Caco-2 (cell line): ENCODE measurements around the gene RHBDF1. TPM values are rescaled to one million over a fixed set of nuclear protein-coding genes. Genes with fewer than 3 reads are reported as not detected.

Experiments
- BruUV-seq: library from RNA; stranded (reverse); fragments of 400-500 nt; replicated peaks from 2 replicates; lab custom pipeline; 2021; lab: Mats Ljungman, UMichigan
- CTCF ChIA-PET: fragments of 300-600 bp; sonication (Branson Sonifier 250); formaldehyde crosslinking; loops from one replicate; lab custom pipeline; 2022; ENCODE audit warnings: antibody characterized with exemption; lab: Charles Lee
- POLR2A ChIA-PET: fragments of 300-600 bp; sonication (Branson Sonifier 250); formaldehyde crosslinking; loops from one replicate; lab custom pipeline; 2022; ENCODE audit warnings: antibody characterized with exemption; lab: Charles Lee
- DNase-seq, 2 experiments: peaks; one replicate each; pipeline versions ENCODE4 v3.0.0 to v3.0.0-alpha.2; 2020 to 2022
- H3K27me3 ChIP-seq: replicated peaks from 2 replicates; pipeline ENCODE4 v1.6.0; 2011; ENCODE audit warnings: low read length; ENCODE audit not compliant: control insufficient read depth, insufficient read depth
- H3K36me3 ChIP-seq: 2 replicates; pipeline ENCODE4 v1.5.1; 2011; ENCODE audit warnings: low read length; ENCODE audit not compliant: control insufficient read depth, insufficient read depth
- H3K4me1 ChIP-seq: fragments of 250-450 bp; sonication (Bioruptor Pico); 2 replicates; pipeline ENCODE4 v1.5.1; 2020; ENCODE audit warnings: mild to moderate bottlenecking
- H3K4me3 ChIP-seq: 2 replicates; pipeline ENCODE4 v1.5.1; 2011; ENCODE audit warnings: low read depth, mild to moderate bottlenecking, control low read depth, low read length
- H3K9me3 ChIP-seq: fragments of 250-450 bp; sonication (Bioruptor Pico); 2 replicates; pipeline ENCODE4 v1.5.1; 2020; ENCODE audit warnings: mild to moderate bottlenecking, moderate library complexity
- H3K27ac Mint-ChIP-seq: one replicate; pipeline ENCODE4 v1.8.0; 2022; ENCODE audit warnings: mixed read lengths; ENCODE audit not compliant: unreplicated experiment
- H3K27me3 Mint-ChIP-seq: one replicate; pipeline ENCODE4 v1.8.0; 2022; ENCODE audit warnings: mixed read lengths; ENCODE audit not compliant: insufficient read depth, unreplicated experiment
- H3K36me3 Mint-ChIP-seq: one replicate; pipeline ENCODE4 v1.8.0; 2022; ENCODE audit warnings: mild to moderate bottlenecking, mixed read lengths; ENCODE audit not compliant: insufficient read depth, unreplicated experiment
- H3K4me1 Mint-ChIP-seq: one replicate; pipeline ENCODE4 v1.8.0; 2022; ENCODE audit warnings: low read depth, mixed read lengths; ENCODE audit not compliant: unreplicated experiment
- H3K4me3 Mint-ChIP-seq: one replicate; pipeline ENCODE4 v1.8.0; 2022; ENCODE audit warnings: mild to moderate bottlenecking, moderate library complexity, mixed read lengths; ENCODE audit not compliant: unreplicated experiment
- H3K9me3 Mint-ChIP-seq: one replicate; pipeline ENCODE4 v1.8.0; 2022; ENCODE audit warnings: mixed read lengths; ENCODE audit not compliant: unreplicated experiment
- intact Hi-C: fragments of 100-400 bp; cut with micrococcal nuclease; formaldehyde crosslinking; loops from one replicate; pipeline ENCODE4 v1.10.0; 2022; ENCODE audit not compliant: unreplicated experiment
- total RNA-seq: library from RNA; stranded (reverse); gene quantifications from 2 replicates; pipeline ENCODE4 v1.2.3, GENCODE V29; 2022
- TF ChIP-seq, protein P1 (sequence below), 2 experiments: fragments of 200-600 bp in 1 of 2; IDR thresholded peaks; 1 replicate in 1 of 2; 2 replicates in 1 of 2; pipeline versions ENCODE4 v1.5.1 to v1.8.0; 2011 to 2022; ENCODE audit warnings: antibody characterized with exemption in 1 of 2, control low read depth in 1 of 2, inconsistent platforms in 1 of 2, low read depth in 1 of 2, low read length in 1 of 2, mild to moderate bottlenecking in 1 of 2, moderate library complexity in 1 of 2; ENCODE audit not compliant: insufficient read depth in 1 of 2, severe bottlenecking in 1 of 2, unreplicated experiment in 1 of 2

The RHBDF1 gene
- total RNA-seq, 1 experiment from 2014 or later: 62.3 TPM

DNA sequence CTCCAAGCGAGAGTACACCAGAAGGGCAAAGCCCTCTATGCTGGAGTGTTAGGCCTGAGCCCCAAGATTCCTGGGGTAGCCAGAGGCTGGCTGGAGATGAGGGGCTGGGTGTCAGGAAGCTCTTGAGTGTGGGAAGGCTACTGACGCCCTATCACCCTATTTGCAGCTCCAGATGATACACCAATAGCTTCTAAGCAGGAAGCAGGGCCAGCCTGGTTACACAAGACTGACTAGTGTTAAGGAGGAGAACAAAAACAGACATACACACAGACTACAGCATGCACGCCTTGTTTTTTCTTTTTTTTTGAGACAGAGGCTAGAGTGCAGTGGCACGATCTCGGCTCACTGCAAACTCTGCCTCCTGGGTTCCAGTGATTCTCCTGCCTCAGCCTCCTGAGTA lies 34.9 kb downstream of the RHBDF1 start:
- Mint-ChIP-seq H3K9me3 (peaks cover 9% of the 10 kb centered on the region), H3K27ac (no peak overlapping the region), H3K4me1 (no peaks in the 10 kb centered on the region), H3K4me3 (no peak overlapping the region), H3K27me3 (no peaks in the 10 kb centered on the region), H3K36me3 (peaks cover 38% of the 10 kb centered on the region)
- DNase-seq: no peak
- Histone ChIP-seq H3K4me1 (no peaks in the 10 kb centered on the region), H3K4me3 (no peak overlapping the region), H3K27me3 (no peaks in the 10 kb centered on the region), H3K36me3 (no peaks in the 10 kb centered on the region), H3K9me3 (no peaks in the 10 kb centered on the region)
- BruUV-seq: no TSS peak
- CTCF ChIA-PET: no interaction called here
- intact Hi-C loops: no loop called here
- POLR2A ChIA-PET: no interaction called here
- TF ChIP-seq, protein P1, sequence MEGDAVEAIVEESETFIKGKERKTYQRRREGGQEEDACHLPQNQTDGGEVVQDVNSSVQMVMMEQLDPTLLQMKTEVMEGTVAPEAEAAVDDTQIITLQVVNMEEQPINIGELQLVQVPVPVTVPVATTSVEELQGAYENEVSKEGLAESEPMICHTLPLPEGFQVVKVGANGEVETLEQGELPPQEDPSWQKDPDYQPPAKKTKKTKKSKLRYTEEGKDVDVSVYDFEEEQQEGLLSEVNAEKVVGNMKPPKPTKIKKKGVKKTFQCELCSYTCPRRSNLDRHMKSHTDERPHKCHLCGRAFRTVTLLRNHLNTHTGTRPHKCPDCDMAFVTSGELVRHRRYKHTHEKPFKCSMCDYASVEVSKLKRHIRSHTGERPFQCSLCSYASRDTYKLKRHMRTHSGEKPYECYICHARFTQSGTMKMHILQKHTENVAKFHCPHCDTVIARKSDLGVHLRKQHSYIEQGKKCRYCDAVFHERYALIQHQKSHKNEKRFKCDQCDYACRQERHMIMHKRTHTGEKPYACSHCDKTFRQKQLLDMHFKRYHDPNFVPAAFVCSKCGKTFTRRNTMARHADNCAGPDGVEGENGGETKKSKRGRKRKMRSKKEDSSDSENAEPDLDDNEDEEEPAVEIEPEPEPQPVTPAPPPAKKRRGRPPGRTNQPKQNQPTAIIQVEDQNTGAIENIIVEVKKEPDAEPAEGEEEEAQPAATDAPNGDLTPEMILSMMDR (IDR thresholded peaks at IDR 0.05; ENCODE audit: insufficient read depth in 1 of 2, low read depth in 1 of 2, low read length in 1 of 2, severe bottlenecking in 1 of 2, unreplicated experiment in 1 of 2): no peak

GRCh38 chr16:36336-36984 lies 36.0 kb downstream of the RHBDF1 start:
- Mint-ChIP-seq H3K4me3 (no peak overlapping the region), H3K27me3 (no peaks in the 10 kb centered on the region), H3K4me1 (no peaks in the 10 kb centered on the region), H3K27ac (no peak overlapping the region), H3K36me3 (peaks cover 28% of the 10 kb centered on the region), H3K9me3 (no peaks in the 10 kb centered on the region)
- BruUV-seq: no TSS peak
- Histone ChIP-seq H3K36me3 (no peaks in the 10 kb centered on the region), H3K4me1 (no peaks in the 10 kb centered on the region), H3K4me3 (no peak overlapping the region), H3K27me3 (no peaks in the 10 kb centered on the region), H3K9me3 (no peaks in the 10 kb centered on the region)
- CTCF ChIA-PET: no interaction called here
- POLR2A ChIA-PET: no interaction called here
- intact Hi-C loops: no loop called here
- no peak for DNase-seq
- TF ChIP-seq, protein P1 (IDR thresholded peaks at IDR 0.05; ENCODE audit: insufficient read depth in 1 of 2, low read depth in 1 of 2, low read length in 1 of 2, severe bottlenecking in 1 of 2, unreplicated experiment in 1 of 2): no peak

DNA sequence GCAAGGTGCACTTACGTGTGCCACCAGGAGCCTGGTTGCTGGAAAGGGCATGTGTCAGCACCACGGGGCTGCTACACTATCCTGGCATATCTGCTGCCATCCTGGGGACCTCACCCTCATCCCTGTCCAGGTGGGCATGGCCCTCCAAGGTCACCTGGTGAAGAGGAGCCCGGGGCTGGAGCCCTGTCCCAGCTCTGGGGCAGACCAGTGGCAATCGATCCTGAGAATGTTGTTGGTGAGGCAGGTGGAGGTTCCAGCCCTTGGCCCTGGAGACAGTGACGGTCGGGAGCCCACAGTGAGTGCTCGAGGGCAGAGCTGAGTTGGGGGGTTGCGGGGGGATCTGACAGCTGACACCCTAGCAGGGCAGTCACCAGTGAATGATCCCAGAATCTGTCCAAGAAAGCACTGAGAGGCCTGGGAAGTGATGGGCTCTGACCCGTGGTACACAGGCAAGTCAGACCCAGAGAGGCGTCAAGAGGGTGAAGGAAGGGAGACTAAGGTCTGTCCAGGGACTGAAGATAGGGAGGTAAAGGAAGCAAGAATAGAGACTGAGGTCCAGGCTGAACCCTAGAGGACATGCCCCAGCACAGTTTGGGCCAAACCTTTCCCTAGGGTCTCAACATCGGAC lies 36.6 kb downstream of the RHBDF1 start:
- H3K27me3 ChIP-seq: no peaks in the 10 kb centered on the region
- TF ChIP-seq, protein P1 (IDR thresholded peaks at IDR 0.05; ENCODE audit: insufficient read depth in 1 of 2, low read depth in 1 of 2, low read length in 1 of 2, severe bottlenecking in 1 of 2, unreplicated experiment in 1 of 2): no peak
- intact Hi-C loops: no loop called here
- Mint-ChIP-seq H3K9me3 (no peaks in the 10 kb centered on the region), H3K27ac (no peak overlapping the region), H3K36me3 (peaks cover 22% of the 10 kb centered on the region), H3K4me3 (no peak overlapping the region), H3K4me1 (no peaks in the 10 kb centered on the region), H3K27me3 (no peaks in the 10 kb centered on the region)
- H3K4me3 ChIP-seq: no peak overlapping the region
- BruUV-seq: no TSS peak
- ChIA-PET POLR2A (no interaction called here), CTCF (no interaction called here)
- H3K9me3 ChIP-seq: no peaks in the 10 kb centered on the region
- H3K4me1 ChIP-seq: no peaks in the 10 kb centered on the region
- no peak for DNase-seq
- no peaks in the 10 kb centered on the region for H3K36me3 ChIP-seq
